WTC11 (cell line): ENCODE measurements around the gene FAM118B.

Source experiments
- CBFB ChIP-seq: sonication (generic); formaldehyde crosslinking; IDR thresholded peaks from 2 replicates; pipeline ENCODE4 v1.8.1; 2022; ENCODE audit warnings: mild to moderate bottlenecking, low read depth, missing genetic modification reagents
- CREB1 ChIP-seq: sonication (generic); formaldehyde crosslinking; IDR thresholded peaks from 2 replicates; pipeline ENCODE4 v1.8.0; 2023; ENCODE audit warnings: mild to moderate bottlenecking, missing genetic modification reagents
- ETV6 ChIP-seq: sonication (generic); formaldehyde crosslinking; IDR thresholded peaks from 2 replicates; pipeline ENCODE4 v1.8.1; 2022; ENCODE audit warnings: mild to moderate bottlenecking, missing genetic modification reagents
- FOXP1 ChIP-seq: sonication (generic); formaldehyde crosslinking; IDR thresholded peaks from 2 replicates; pipeline ENCODE4 v1.8.0; 2022; ENCODE audit warnings: missing genetic modification reagents, mild to moderate bottlenecking, moderate library complexity, borderline replicate concordance
- ZNF317 ChIP-seq: sonication (generic); formaldehyde crosslinking; IDR thresholded peaks from 2 replicates; pipeline ENCODE4 v1.8.1; 2023; ENCODE audit warnings: low read depth, mild to moderate bottlenecking, moderate library complexity, missing genetic modification reagents, borderline replicate concordance
- TF ChIP-seq, protein P1 (sequence below): fragments of 200-600 bp; IDR thresholded peaks from 2 replicates; pipeline ENCODE4 v1.8.0; 2022; ENCODE audit warnings: antibody characterized with exemption
- TF ChIP-seq, protein P2 (sequence below): sonication (generic); formaldehyde crosslinking; IDR thresholded peaks from 2 replicates; pipeline ENCODE4 v1.8.0; 2022; ENCODE audit warnings: mild to moderate bottlenecking, missing genetic modification reagents
- TF ChIP-seq, protein P3 (sequence below): fragments of 250-450 bp; sonication (Bioruptor Pico); IDR thresholded peaks from 2 replicates; pipeline ENCODE4 v2.1.2; 2022; ENCODE audit warnings: mild to moderate bottlenecking, moderate library complexity
- TF ChIP-seq, protein P4 (sequence below): sonication (generic); formaldehyde crosslinking; IDR thresholded peaks from 2 replicates; pipeline ENCODE4 v1.8.1; 2023; ENCODE audit warnings: mild to moderate bottlenecking, missing genetic modification reagents, moderate library complexity
- TF ChIP-seq, protein P5 (sequence below): fragments of 250-450 bp; sonication (Bioruptor Pico); conservative IDR thresholded peaks from 2 replicates; pipeline ENCODE4 v1.9.0; 2021; ENCODE audit warnings: mild to moderate bottlenecking
- TF ChIP-seq, protein P6 (sequence below): sonication (generic); formaldehyde crosslinking; IDR thresholded peaks from 2 replicates; pipeline ENCODE4 v1.8.1; 2023; ENCODE audit warnings: mild to moderate bottlenecking, missing genetic modification reagents
- TF ChIP-seq, protein P7 (sequence below): sonication (generic); formaldehyde crosslinking; IDR thresholded peaks from 2 replicates; pipeline ENCODE4 v1.8.0; 2022; ENCODE audit warnings: mild to moderate bottlenecking, missing genetic modification reagents

DNA sequence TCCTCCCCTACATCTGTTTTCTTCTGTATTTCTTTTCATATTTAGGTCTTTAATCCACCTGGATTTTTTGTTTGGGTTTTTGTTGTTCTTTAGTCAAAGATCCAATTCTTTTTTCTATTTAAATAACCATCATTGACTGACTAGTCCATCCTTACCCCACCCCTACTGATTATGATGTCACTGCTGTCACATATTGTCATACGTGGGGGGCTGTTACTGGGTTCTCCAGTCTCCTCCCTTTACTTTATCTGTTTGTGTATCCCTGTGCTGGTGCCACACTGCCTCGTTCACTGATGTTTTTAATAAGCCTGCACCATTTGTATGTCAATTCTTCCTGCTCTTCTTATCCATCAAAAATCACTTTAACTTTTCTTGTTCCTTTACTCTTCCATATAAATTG lies 85.4 kb downstream of the FAM118B start:
- TF ChIP-seq, protein P1, sequence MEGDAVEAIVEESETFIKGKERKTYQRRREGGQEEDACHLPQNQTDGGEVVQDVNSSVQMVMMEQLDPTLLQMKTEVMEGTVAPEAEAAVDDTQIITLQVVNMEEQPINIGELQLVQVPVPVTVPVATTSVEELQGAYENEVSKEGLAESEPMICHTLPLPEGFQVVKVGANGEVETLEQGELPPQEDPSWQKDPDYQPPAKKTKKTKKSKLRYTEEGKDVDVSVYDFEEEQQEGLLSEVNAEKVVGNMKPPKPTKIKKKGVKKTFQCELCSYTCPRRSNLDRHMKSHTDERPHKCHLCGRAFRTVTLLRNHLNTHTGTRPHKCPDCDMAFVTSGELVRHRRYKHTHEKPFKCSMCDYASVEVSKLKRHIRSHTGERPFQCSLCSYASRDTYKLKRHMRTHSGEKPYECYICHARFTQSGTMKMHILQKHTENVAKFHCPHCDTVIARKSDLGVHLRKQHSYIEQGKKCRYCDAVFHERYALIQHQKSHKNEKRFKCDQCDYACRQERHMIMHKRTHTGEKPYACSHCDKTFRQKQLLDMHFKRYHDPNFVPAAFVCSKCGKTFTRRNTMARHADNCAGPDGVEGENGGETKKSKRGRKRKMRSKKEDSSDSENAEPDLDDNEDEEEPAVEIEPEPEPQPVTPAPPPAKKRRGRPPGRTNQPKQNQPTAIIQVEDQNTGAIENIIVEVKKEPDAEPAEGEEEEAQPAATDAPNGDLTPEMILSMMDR = no peak
- TF ChIP-seq ZNF317 (CRISPR knock-in tag) (no peak), ETV6 (CRISPR knock-in tag) (no peak), FOXP1 (CRISPR knock-in tag) (no peak), CBFB (CRISPR knock-in tag) (no peak), CREB1 (CRISPR knock-in tag) (no peak)
- TF ChIP-seq, protein P2, sequence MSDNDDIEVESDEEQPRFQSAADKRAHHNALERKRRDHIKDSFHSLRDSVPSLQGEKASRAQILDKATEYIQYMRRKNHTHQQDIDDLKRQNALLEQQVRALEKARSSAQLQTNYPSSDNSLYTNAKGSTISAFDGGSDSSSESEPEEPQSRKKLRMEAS (CRISPR knock-in tag) = no peak
- TF ChIP-seq, protein P3, sequence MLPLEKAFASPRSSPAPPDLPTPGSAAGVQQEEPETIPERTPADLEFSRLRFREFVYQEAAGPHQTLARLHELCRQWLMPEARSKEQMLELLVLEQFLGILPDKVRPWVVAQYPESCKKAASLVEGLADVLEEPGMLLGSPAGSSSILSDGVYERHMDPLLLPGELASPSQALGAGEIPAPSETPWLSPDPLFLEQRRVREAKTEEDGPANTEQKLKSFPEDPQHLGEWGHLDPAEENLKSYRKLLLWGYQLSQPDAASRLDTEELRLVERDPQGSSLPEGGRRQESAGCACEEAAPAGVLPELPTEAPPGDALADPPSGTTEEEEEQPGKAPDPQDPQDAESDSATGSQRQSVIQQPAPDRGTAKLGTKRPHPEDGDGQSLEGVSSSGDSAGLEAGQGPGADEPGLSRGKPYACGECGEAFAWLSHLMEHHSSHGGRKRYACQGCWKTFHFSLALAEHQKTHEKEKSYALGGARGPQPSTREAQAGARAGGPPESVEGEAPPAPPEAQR = no peak
- TF ChIP-seq, protein P4, sequence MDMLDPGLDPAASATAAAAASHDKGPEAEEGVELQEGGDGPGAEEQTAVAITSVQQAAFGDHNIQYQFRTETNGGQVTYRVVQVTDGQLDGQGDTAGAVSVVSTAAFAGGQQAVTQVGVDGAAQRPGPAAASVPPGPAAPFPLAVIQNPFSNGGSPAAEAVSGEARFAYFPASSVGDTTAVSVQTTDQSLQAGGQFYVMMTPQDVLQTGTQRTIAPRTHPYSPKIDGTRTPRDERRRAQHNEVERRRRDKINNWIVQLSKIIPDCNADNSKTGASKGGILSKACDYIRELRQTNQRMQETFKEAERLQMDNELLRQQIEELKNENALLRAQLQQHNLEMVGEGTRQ (CRISPR knock-in tag) = no peak
- TF ChIP-seq, protein P5, sequence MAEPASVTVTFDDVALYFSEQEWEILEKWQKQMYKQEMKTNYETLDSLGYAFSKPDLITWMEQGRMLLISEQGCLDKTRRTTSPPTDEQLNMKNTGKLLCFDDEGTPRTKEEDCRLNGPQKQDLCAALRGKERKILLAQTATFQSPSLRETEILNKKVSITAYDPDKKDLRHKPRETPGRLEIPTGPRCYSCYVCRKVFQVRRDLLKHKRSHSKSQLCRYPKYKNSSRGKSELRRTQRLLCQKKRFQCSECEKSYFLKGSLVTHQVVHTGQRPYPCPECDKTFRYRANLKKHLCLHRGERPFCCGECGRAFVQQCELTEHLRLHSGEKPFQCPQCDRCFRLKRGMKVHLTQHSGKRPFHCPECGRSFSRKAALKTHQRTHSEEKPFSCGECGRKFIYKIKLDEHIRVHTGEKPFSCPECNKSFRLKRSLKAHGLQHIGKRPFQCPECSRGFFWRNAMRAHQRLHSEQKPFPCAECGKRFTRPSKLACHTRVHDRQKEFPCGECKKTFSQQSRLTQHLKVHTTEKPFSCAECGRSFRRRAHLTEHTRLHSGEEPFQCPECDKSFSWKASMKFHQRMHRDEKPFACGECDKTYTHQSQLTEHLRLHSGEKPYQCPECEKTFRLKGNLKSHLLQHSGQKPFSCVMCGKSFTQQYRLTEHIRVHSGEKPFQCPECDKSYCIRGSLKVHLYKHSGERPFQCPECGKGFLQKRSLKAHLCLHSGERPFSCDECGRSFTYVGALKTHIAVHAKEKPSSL (CRISPR knock-in tag) = no peak
- TF ChIP-seq, protein P6, sequence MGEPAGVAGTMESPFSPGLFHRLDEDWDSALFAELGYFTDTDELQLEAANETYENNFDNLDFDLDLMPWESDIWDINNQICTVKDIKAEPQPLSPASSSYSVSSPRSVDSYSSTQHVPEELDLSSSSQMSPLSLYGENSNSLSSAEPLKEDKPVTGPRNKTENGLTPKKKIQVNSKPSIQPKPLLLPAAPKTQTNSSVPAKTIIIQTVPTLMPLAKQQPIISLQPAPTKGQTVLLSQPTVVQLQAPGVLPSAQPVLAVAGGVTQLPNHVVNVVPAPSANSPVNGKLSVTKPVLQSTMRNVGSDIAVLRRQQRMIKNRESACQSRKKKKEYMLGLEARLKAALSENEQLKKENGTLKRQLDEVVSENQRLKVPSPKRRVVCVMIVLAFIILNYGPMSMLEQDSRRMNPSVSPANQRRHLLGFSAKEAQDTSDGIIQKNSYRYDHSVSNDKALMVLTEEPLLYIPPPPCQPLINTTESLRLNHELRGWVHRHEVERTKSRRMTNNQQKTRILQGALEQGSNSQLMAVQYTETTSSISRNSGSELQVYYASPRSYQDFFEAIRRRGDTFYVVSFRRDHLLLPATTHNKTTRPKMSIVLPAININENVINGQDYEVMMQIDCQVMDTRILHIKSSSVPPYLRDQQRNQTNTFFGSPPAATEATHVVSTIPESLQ (CRISPR knock-in tag) = no peak
- TF ChIP-seq, protein P7, sequence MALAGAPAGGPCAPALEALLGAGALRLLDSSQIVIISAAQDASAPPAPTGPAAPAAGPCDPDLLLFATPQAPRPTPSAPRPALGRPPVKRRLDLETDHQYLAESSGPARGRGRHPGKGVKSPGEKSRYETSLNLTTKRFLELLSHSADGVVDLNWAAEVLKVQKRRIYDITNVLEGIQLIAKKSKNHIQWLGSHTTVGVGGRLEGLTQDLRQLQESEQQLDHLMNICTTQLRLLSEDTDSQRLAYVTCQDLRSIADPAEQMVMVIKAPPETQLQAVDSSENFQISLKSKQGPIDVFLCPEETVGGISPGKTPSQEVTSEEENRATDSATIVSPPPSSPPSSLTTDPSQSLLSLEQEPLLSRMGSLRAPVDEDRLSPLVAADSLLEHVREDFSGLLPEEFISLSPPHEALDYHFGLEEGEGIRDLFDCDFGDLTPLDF (CRISPR knock-in tag) = no peak
